ENCODE measurements around the gene PHF12.
A peak's percentile ranks its signal among the peaks of the same experiment; 100 is the strongest.

Gene PHF12

DNA sequence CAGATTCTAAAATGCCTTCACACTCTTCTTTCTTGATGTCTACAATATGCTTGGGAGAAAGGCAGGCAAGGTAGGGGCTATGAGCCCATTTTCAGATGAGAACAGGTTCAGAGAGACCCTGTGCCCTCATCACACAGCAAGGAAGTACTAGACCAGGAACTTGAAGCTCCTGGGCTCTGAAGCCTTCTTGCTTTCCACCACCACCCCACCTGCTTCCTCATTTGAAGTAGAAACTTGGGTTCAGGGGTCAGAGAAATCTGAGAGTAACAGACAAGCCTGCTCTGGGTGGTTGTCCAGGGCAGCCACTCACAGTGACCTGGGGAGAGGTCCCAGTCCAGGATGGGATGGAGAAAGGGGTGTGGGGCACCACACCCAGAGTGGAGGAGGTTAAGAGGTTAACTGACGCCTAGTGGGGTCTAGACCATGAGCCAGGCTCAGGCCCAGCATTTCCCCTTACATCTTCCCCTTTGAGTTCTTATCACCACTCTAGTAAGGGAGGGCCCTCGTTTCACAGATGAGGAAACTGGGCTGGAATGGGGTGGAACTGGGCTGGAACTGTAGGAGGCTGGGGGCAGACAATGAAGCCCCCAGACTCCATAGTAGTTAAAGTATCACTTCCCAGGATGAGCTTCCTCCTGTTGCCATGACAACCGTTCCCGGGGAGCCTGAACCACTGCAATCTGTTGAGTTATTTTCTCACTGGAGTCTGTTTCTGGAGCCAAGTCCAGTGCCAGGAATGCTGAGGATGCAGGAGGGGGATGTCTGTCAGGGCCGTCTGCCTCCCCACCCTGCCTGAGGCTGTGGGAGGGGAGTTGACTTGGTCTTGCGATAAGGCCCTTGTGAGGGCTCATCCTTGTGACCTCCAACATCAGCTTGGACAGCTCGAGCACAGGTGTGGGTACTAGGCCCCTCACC lies 16.2 kb upstream of the PHF12 start:
- no peak for ATAC-seq

DNA sequence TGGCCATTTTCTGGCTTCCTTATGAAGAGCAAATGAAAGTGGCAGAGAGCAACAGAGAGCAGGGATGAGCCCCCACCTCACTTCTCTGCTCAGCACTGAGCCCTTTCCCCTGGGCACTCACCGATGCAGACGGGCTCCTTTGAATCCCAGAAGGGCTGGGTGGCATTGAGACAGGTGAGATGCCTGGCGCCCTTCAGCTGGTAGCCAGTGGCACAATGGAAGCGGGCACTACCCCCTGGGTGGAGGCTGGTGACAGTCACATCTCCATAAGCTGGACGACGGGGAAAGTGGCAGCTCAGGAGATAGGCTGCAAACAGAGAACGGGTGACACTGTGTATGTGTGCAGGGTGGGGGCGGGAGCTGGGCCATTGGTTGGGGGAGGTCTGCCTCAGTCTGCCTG lies 12.5 kb upstream of the PHF12 start:
- no peak for ATAC-seq
- no peak for DNase-seq (ENCODE audit: low spot score in 2 of 2)
- no peak overlapping the region for H3K4me3 Mint-ChIP-seq
- H3K36me3 Mint-ChIP-seq, result no peaks in the 10 kb centered on the region
- no peaks in the 10 kb centered on the region for H3K9me3 Mint-ChIP-seq
- no peak overlapping the region for H3K27ac Mint-ChIP-seq
- no peaks in the 10 kb centered on the region for H3K4me1 Mint-ChIP-seq

More for the DNA sequence above, 16.2 kb upstream of the PHF12 start:
- H3K9me3 Mint-ChIP-seq, result no peaks in the 10 kb centered on the region
- H3K4me1 Mint-ChIP-seq, result no peaks in the 10 kb centered on the region
- H3K36me3 Mint-ChIP-seq, result no peaks in the 10 kb centered on the region
- no peak for DNase-seq (ENCODE audit: low spot score in 2 of 2)
- no peak overlapping the region for H3K27ac Mint-ChIP-seq
- H3K4me3 Mint-ChIP-seq, result no peak overlapping the region

DNA sequence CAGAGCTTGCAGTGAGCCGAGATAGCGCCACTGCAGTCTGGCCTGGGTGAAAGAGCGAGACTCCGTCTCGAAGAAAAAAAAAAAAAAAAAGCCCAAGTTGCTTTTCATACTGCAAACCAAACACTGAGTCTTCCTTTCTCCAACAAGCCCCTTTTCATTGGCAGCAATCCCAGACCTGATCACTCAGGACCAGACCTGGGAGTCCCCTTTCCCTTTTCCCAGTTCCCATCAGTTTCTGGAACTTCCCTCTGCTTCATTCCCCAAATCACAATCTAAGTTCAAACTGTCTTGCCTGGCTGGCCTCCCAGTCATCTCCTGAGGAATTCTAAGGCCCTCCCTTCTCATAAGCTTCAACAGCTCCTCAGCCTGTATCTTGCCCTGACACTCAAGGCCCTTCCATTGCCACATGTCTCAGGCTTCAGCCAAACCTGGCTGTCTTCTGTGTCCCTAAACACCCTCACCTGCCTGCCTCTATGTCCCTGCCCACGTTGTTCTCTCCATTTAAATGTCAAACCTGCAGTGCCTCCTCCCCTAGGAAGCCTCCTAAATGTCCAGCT lies 11.8 kb upstream of the PHF12 start:
- H3K4me1 Mint-ChIP-seq, result no peaks in the 10 kb centered on the region
- H3K4me3 Mint-ChIP-seq, result no peak overlapping the region
- ATAC-seq (no peak), DNase-seq (ENCODE audit: low spot score in 2 of 2) (no peak)
- H3K27ac Mint-ChIP-seq, result no peak overlapping the region
- no peaks in the 10 kb centered on the region for H3K36me3 Mint-ChIP-seq
- H3K9me3 Mint-ChIP-seq, result no peaks in the 10 kb centered on the region

DNA sequence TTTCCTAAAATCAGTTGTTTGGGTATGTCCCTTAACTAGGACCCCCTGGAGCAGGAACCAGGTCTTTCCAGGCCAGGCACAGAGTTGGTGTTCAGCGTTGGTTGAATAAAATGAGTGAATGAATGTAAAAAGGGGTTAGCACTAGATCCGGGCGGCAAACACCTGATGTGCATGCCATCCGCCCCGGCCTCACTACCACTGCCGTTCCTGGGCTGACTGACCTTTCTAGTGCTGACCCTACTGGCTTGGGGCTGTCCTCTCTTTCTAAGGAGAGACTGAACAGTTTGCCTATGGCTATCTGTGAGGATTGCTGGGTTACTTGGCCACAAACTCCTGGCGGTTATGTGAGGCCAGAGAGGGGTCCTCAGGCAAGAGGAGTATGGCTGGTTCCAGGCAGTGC lies 10.1 kb upstream of the PHF12 start:
- no peak overlapping the region for H3K4me3 Mint-ChIP-seq
- no peaks in the 10 kb centered on the region for H3K4me1 Mint-ChIP-seq
- no peak overlapping the region for H3K27ac Mint-ChIP-seq
- DNase-seq (ENCODE audit: low spot score in 2 of 2) (no peak), ATAC-seq (no peak)
- H3K36me3 Mint-ChIP-seq, result no peaks in the 10 kb centered on the region
- no peaks in the 10 kb centered on the region for H3K9me3 Mint-ChIP-seq

DNA sequence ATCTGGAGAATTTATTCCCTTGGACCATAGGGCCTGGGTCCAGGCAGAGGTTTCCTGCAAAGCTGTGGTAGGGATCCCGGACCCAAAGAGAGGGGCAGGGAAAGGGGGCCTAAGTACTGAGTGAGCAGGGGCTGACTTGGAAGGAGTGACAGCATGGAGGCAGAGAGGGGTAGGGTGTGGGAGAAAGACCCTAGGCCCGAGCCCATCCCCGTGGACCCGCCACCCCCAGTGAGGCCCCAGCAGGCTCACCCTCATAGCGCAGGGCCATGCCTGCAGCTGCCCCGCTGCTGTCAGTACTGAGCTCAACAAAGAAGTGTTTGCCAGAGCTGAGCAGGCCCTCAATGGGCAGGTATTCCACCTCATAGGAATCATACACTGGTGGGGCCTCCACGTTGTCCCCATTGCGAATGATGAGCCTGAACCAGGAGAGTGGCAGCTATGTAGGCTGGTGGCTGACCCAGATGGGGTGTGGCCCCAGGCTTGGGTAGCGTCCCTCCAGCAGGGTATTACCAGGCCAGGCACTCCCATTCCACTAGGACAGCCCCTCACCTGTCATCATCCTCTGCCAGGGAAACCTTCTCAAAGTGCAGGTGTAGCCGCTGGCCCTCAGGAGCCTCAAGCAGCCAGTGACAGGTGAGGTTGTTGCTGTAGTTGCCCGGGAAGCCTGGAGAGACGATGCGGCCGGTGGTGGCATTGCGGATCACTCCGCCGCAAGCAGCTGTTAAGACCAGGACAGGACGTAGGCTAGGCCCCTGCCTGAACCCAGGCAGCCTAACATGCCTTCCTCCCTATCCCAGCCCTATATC lies 9.1 kb upstream of the PHF12 start:
- ATAC-seq (no peak), DNase-seq (ENCODE audit: low spot score in 2 of 2) (no peak)
- Mint-ChIP-seq H3K4me3 (no peak overlapping the region), H3K9me3 (no peaks in the 10 kb centered on the region), H3K36me3 (no peaks in the 10 kb centered on the region), H3K4me1 (no peaks in the 10 kb centered on the region), H3K27ac (no peak overlapping the region)

DNA sequence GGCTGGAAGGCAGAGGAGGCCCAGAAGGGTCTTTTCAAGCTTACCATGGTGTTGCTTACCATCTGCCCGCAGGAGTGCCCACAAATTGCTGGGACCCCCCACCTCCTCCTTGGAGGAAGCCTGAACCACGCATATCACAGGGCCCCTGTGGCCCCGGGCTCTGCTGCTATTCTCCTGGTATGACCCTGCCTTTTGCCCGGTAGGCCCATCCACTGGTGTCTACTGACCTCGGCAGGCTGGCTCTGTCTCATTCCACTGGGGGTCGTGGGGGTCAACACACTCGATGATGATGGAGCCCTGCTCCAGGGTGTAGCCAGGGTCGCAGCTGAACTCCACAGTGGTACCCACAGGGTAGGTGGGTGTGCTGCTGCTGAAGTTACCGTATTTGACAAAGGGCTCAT lies 8.2 kb upstream of the PHF12 start:
- no peaks in the 10 kb centered on the region for H3K4me1 Mint-ChIP-seq
- no peaks in the 10 kb centered on the region for H3K9me3 Mint-ChIP-seq
- no peak for ATAC-seq
- peak overlapping the region; percentile 43 for H3K27ac Mint-ChIP-seq
- H3K36me3 Mint-ChIP-seq, result no peaks in the 10 kb centered on the region
- H3K4me3 Mint-ChIP-seq, result no peak overlapping the region
- DNase-seq (ENCODE audit: low spot score in 2 of 2), result no peak

DNA sequence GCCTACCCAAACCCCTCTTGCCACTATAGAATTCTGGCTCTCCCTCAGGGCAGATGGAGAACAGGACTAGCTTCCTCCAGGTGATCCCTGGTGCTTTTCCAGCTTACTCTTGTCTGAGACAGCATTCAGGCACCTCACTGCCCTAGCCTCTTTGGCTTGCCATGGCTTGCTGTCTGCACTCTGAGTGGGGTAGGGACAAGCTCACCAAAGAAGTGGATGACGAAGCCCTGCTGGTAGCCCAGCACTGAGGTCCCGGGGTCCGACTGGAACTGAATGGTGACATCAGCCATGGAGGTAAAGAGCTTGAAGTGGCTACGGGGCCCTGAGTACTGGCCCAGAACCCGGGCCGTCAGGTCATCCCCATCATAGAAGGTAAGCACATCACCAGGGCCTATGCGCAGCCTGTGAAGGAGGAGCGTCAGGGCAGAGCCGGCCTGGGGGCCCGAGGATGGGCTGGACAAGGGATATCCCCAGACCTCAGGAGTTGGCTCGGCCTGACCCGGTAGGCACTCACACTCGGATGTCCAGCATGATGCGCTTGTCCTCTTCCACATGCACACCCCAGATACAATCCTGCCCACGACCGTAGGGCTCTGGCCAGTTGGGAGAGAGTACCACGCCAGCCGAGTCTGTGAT lies 7.6 kb upstream of the PHF12 start:
- H3K4me1 Mint-ChIP-seq, result no peaks in the 10 kb centered on the region

DNA sequence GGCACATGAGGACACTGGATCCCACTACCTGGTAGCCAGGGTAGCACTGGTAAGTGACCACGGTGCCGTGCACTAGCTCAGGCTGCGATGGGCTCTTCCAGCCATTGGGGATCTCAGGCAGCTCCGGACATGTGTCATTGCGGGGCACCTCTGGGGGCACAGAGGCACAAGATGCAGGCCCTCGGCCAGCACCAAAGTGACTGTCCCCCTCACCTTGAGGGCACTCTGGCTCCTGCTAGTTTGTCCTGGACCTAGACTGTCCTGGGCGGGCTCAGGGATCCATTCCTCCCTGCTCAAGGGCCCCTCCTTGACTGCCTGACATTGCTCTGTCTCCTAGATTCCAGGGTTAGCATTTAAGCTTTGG lies 6.7 kb upstream of the PHF12 start:
- ATAC-seq, result no peak
- no peaks in the 10 kb centered on the region for H3K4me1 Mint-ChIP-seq
- no peak for DNase-seq (ENCODE audit: low spot score in 2 of 2)
- no peak overlapping the region for H3K4me3 Mint-ChIP-seq
- no peaks in the 10 kb centered on the region for H3K36me3 Mint-ChIP-seq
- H3K27ac Mint-ChIP-seq, result no peak overlapping the region
- H3K9me3 Mint-ChIP-seq, result no peaks in the 10 kb centered on the region

More for the DNA sequence above, 7.6 kb upstream of the PHF12 start:
- Mint-ChIP-seq H3K27ac (peak overlapping the region; percentile 43), H3K9me3 (no peaks in the 10 kb centered on the region), H3K4me3 (no peak overlapping the region), H3K36me3 (no peaks in the 10 kb centered on the region)
- ATAC-seq (no peak), DNase-seq (ENCODE audit: low spot score in 2 of 2) (no peak)

DNA sequence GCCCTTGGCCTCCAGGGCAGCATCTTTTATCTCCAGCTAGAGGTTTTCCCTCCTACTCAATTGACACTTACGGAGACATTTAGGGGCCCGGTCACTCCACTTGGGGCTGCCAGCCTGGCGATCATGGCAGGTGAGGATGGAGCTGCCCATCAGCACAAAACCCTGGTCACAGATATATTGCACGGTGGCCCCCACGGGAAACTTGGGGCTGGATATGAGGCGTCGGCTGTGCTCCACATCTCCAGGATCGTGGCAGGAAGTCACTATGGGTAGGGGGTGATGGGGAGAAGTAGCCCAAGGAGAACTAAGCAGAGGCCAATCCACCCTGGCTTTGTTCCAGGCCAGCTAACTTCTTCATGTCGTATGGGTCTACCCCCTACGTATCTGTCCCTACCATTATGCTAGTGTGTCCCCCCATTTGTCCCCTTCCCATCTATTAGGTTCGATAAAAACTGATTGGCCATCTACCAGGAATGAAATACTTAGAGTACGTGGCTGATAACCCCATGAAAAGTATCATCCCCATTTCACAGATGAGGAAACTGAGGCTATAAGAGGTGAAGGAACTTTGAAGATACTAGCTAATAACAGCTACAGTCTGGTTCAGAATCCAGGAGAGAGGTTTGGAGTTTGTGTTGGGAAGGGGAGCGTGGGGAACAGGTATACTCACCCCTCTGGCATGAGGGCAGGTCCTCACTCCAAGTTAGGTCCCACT lies 6.1 kb upstream of the PHF12 start:
- no peaks in the 10 kb centered on the region for H3K9me3 Mint-ChIP-seq
- H3K4me1 Mint-ChIP-seq, result no peaks in the 10 kb centered on the region
- no peak overlapping the region for H3K27ac Mint-ChIP-seq
- no peak overlapping the region for H3K4me3 Mint-ChIP-seq
- DNase-seq (ENCODE audit: low spot score in 2 of 2) (no peak), ATAC-seq (no peak)
- H3K36me3 Mint-ChIP-seq, result no peaks in the 10 kb centered on the region

DNA sequence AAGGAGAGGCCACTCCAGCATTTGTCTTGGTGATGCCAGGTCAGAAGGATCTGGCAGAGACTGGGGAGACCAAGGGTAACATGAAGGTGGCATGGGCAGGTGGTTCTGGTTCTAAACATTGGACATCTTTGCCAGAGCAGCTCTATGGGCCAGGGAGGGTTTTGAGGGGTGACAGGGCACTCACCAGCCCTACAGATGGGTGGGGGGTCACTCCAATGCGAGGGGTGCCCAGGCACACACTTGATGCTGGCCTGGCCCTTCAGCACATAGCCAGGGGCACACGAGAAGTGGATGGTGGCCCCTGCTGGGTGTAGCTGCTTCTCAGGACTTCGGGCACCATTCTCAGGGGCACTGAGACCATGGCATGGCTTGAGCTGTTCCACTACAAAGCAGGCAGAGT lies 5.5 kb upstream of the PHF12 start:
- H3K4me1 Mint-ChIP-seq, result no peaks in the 10 kb centered on the region
- H3K36me3 Mint-ChIP-seq, result no peaks in the 10 kb centered on the region
- H3K9me3 Mint-ChIP-seq, result no peaks in the 10 kb centered on the region
- ATAC-seq (no peak), DNase-seq (ENCODE audit: low spot score in 2 of 2) (no peak)
- H3K4me3 Mint-ChIP-seq, result no peak overlapping the region
- no peak overlapping the region for H3K27ac Mint-ChIP-seq

DNA sequence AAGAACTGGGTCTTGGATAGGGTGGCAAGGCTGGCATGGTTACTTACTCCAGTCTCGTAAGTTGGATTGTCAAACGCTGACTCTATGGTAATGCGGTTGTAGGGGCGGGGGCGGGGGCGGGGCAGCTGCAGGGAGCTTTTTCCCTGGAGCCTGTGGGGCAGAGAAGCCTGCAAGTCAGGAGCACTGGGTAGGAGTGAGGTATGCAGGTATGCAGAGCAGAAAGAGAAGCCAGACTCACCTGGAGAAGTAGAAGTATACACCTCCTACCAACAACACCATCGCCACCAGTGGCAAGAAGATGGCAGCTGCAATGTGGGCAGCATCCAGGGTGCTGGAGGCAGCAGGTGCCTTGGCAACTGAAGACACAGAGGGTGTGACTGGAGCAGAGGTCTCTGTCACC lies 4.8 kb upstream of the PHF12 start:
- Mint-ChIP-seq H3K36me3 (no peaks in the 10 kb centered on the region), H3K4me1 (no peaks in the 10 kb centered on the region), H3K4me3 (no peak overlapping the region), H3K9me3 (no peaks in the 10 kb centered on the region), H3K27ac (no peak overlapping the region)
- ATAC-seq, result no peak
- no peak for DNase-seq (ENCODE audit: low spot score in 2 of 2)

DNA sequence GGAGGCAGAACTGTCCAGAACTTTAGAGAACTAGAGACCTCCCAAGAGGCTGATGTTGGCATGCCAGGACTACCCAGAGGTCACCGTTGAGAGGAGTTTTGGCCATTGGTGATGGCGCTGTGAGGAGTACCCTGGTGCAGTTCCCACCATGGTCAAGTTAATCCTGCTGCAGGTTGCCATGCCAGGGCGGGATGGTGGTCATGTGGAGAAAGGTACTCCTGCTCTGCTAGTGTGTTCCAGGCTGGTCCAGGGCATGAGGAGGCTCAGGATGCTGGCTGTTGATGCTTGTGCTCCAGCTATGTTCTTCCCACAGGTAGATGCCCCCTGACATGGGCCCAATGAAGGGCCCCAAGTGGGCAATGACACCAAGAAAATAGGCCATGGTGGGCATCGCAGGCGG lies 4.1 kb upstream of the PHF12 start:
- Mint-ChIP-seq H3K27ac (no peak overlapping the region), H3K4me1 (no peaks in the 10 kb centered on the region), H3K36me3 (peaks cover 5% of the 10 kb centered on the region), H3K9me3 (no peaks in the 10 kb centered on the region), H3K4me3 (no peak overlapping the region)
- ATAC-seq (no peak), DNase-seq (ENCODE audit: low spot score in 2 of 2) (no peak)

DNA sequence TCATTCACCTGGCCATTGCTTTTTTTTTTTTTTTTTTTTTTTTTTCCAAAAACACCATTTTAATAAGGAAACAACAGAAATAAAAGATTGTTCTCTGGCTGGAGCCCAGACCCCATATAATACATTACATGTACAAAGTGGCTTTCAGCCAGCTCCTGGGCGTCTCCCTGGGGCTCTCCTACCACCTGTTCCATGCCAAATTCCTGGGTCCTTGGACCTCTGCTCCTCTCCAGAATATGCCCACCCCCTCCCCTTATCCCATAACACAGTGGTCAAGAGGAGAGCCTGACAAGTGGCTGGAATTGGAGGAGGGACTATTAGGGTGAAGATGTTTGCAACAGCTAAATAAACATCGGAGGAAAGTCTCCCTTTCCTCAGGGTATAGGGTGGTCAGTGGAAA lies 3.6 kb upstream of the PHF12 start:
- Mint-ChIP-seq H3K4me1 (no peaks in the 10 kb centered on the region), H3K4me3 (no peak overlapping the region), H3K27ac (no peak overlapping the region), H3K9me3 (no peaks in the 10 kb centered on the region), H3K36me3 (peaks cover 10% of the 10 kb centered on the region)
- DNase-seq (ENCODE audit: low spot score in 2 of 2) (no peak), ATAC-seq (no peak)

DNA sequence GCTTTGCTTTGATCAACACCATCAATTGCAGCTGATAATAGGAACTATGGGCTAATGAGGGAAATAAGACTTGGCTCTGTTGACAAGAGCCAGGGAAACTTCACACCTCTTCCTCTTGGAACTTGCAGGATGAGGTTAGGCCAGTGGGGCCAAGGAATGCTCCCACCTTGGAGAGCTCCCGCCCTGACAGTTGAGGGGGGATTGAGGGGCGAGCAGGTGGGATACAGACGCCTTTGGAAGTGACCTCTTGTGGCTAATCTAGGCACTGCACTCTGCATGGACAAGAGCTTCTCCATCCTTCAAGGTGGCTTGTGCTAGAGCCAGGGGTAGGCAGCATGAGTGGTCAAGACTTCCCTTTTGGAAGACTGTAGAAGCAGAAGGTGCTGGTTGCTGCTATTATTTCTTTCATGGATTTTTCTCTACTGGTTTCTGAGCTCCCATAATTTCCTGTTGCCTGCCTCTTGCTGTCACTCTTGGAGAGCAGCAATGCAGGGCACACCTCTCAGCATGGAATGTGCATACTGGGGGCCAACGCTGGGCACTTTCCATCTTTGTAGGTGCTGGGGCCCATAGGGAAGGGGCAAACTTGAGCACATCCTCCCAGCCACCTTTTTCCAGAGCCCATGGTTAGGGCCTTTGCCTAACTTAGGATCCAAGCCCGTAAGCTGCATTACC lies 2.3 kb upstream of the PHF12 start:
- Mint-ChIP-seq H3K4me1 (no peaks in the 10 kb centered on the region), H3K27ac (no peak overlapping the region), H3K4me3 (no peak overlapping the region), H3K9me3 (no peaks in the 10 kb centered on the region), H3K36me3 (peaks cover 19% of the 10 kb centered on the region)
- peak; percentile 40 to 80 for DNase-seq (ENCODE audit: low spot score in 2 of 2)
- ATAC-seq, result no peak

Data from stimulated activated effector memory CD8-positive, alpha-beta T cell treated with anti-CD3 and anti-CD28 coated beads, Interleukin-12 subunit alpha, Interleukin-12 subunit beta, amount 100 ng/mL, for 72 hours (primary cell).